HG02642 (cell line): ENCODE measurements around the gene L3MBTL1.
A peak's percentile ranks its signal among the peaks of the same experiment; 100 is the strongest.

Source experiments
- ATAC-seq: cut with Tn5 transposase; IDR thresholded peaks from one replicate; pipeline ENCODE4 v1.9.1; 2021; ENCODE audit warnings: mild to moderate bottlenecking; ENCODE audit not compliant: unreplicated experiment, poor library complexity

The L3MBTL1 gene

GRCh38 chr20:43507150-43508080 lies at the start of gene L3MBTL1:
TSS of gene L3MBTL1 (plus strand) at chr20:43507697. CDS start at chr20:43513504, 5,807 bp downstream.
- no peak for ATAC-seq

DNA sequence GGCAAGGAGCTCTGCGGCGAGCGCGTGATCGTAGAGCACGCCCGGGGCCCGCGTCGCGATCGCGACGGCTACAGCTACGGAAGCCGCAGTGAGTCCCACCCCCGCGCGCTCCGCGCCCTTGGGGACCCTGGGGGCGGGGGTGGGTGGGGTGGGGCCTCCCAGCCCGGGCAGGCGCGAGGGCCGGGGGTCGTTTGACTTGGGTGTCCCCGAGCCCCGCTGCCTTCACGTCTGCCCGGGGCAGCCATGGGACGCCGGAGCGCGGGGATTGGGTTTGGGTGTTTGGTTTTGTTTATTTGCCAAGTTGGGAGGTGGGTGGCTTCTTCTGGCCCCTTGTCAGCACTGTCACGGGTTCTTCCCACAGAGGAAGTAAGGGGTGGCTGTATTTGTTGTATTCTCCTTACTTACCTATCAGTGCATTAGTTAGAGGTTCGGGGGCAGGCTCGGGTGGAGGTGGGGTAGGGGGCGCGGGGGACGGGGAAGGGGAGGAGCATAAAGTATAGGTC lies 49.0 kb upstream of the L3MBTL1 start:
- peak; percentile 22 for ATAC-seq

DNA sequence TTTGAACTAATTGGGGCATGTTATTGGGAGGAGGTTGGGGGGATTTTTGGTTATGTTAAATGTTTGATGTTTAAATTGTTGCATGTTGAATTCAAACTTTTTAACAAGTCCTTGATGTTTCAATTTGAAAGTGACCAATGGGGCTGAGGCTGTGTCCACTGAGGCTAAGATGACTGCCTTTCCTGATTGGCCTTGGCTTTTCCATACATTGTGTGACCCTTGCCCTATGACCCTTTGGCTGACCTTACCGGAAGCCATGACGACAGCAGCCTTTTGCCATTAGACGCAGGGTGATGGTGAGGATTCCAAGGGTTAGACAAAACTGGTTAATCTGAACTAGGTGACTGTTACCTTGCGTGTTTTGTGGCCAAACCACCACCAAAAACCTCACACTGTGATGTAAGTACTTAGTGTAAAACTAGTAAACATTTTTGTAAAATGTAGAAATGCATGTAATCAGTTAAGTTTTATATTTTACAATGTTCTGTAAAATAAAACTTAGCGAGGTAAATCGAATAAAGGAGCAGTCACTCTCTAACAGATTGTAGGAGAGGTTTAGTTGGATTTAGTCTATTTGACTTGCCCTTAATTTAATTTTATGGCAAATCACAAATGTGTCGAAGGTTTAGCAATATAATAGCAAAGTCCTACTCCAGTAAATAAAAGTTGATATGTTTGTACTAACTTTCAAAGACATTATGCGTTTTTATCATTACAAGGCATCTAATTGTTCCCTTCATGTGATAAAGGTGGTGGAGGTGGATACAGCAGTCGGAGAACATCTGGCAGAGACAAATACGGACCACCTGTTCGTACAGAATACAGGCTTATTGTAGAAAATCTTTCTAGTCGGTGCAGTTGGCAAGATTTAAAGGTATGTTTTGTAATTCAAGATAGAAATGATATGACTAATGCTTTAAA lies 48.2 kb upstream of the L3MBTL1 start:
- ATAC-seq, result no peak

DNA sequence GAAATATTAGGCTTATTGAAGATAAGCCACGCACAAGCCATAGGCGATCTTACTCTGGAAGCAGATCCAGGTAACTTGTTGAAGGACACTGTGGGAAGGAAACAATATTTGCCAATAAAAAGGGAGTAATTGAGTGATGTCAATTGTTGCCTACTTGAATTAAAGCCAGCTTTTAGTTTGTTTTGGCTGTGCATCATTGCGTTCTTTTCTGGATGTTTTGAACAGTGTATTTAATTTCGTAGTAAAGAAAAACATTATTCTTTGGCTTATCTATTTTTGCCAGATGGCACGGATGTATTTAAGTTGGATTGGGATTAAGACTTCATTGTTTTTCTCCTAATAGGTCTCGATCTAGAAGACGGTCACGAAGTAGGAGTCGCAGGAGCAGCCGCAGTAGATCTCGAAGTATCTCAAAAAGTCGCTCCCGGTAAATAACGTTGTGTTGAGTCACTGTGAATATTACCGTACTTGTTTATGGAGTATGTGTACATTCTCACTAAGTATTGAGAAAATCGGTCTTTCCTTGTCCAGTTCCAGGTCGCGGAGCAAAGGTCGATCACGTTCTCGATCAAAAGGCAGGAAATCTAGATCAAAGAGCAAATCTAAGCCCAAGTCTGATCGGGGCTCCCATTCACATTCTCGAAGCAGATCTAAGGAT lies 47.2 kb upstream of the L3MBTL1 start:
- no peak for ATAC-seq

- no peak for ATAC-seq
These were observed 46.7 kb upstream of the L3MBTL1 start for GRCh38 chr20:43460830-43461200.

- ATAC-seq, result no peak
These were observed 45.4 kb upstream of the L3MBTL1 start for GRCh38 chr20:43461894-43462659.

- no peak for ATAC-seq
These were observed 44.6 kb upstream of the L3MBTL1 start for GRCh38 chr20:43462660-43463526.

DNA sequence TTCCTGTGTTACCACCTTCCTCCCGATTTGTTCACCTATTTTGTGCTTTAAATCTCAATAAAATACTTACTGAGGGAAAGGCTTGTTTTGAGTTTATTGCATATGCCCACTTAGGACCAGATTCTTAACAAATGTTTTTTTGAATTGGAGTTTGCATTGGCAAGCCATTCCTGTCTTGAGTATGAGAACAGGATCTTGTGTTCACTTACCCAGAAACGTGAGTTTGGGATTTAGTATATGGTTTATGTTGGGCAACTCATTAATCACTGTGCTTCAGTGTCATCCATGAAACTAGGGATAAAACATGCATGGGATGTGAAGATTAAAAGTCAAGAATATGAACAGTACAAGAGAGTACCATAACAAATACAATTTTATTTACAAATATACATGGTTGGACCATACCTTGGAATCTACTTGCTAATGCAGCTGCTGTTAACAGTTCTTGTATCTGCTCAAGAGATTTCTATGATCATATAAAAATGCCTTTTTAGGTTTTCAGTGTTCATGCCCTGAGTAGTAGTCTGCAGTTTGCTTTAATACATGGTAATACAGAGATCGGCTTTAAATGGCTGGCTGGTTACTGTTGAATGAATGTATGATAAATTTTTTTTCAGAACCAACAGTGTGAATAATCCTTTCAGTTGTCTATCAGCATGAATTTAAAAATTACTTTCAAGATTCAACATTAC lies 43.8 kb upstream of the L3MBTL1 start:
- ATAC-seq, result no peak

- no peak for ATAC-seq
These were observed 43.2 kb upstream of the L3MBTL1 start for GRCh38 chr20:43464219-43464790.

GRCh38 chr20:43465625-43465943 lies 41.9 kb upstream of the L3MBTL1 start:
- no peak for ATAC-seq

DNA sequence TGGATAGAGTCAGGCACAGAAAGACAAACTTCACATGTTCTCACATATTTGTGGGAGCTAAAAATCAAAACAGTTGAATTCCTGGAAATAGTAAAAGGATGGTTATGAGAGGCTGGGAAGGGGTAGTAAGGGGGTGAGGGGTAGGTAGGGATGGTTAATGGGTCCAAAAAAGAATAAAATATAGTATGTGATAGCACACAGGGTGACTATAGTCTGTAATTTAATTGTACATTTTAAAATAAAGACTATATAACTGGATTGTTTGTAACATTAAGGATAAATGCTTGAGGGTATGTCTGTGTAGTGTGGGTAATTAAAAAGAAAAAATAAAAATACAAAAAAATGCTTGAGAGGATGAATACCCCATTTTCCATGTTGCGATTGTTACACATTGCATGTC lies 39.9 kb upstream of the L3MBTL1 start:
- ATAC-seq, result no peak

DNA sequence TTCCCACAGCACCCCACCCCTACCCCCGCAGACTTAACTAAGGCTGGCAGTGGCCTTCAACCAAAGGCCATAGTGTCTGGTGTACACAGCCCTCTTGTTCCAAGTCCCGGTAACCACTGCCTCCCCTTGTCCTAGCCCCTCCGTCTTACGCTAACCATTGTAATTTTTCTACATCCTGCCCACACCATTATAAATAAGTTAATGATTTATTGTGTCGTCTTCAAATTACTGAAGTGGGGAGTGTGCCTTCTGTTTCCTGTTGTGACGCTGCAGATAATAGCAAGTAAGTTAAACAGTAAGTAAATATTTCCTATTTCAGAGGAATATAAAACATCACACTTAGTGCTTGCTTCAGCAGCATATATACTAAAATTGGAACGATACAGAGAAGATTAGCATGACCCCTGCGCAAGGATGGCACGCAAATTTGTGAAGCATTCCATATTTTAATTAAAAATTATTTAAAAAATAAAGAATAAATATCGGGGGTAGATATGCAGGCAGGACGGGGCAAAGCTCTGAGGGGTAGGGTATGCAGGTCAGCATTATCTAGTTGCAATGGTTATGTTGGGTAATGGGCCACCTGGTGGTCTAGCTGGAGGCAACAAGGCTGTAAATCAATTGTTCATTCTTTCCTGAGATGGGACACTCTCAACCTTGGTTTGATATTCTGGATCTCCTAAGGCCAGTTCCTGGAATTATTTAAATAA lies 34.7 kb upstream of the L3MBTL1 start:
- no peak for ATAC-seq

GRCh38 chr20:43473381-43473704 lies 34.2 kb upstream of the L3MBTL1 start:
- no peak for ATAC-seq

DNA sequence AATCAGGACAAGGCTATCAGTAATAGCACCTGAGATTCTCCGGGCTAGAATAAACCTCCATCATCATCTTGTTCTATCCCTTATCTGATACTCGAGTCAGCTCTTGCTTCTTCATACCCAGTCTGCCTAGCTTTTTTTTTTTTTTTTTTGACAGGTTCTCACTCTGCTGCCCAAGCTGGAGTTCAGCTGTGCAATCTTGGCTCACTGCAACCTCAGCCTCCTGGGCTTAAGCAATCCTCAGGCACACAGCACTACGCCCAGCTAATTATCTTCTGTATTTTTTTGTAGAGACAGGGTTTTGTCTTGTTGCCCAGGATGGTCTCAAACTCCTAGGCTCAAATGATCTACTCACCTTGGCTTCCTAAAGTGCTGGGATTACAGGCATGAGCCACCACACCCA lies 30.3 kb upstream of the L3MBTL1 start:
- ATAC-seq, result no peak

GRCh38 chr20:43477619-43478018 lies 29.9 kb upstream of the L3MBTL1 start:
- no peak for ATAC-seq

DNA sequence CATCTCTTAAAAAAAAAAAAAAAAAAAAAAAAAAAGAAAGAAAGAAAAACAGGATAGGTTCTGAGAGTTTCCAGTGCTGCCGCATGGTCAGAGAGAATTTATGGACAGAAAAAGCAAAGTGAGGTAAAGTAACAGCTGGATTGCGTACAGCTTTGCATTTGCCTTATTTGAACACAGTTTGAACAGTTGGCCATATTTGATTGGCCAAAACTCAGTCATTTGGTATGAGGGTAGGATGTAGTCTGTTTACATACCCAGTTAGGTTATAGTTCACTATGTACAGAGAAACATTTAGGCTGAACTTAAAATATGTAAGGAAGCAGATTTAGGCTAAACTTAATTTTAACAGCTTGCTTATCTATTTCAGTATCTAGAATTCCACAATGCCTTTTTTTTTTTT lies 17.5 kb upstream of the L3MBTL1 start:
- no peak for ATAC-seq

GRCh38 chr20:43492101-43492500 lies 15.4 kb upstream of the L3MBTL1 start:
- no peak for ATAC-seq

GRCh38 chr20:43495388-43495787 lies 12.1 kb upstream of the L3MBTL1 start:
- no peak for ATAC-seq
